WTC11 (cell line): ENCODE data around the gene KCTD21.

ENCODE experiments used
- ELF4 ChIP-seq: sonication (generic); formaldehyde crosslinking; IDR thresholded peaks from 2 replicates; pipeline ENCODE4 v1.8.1; 2022; ENCODE audit warnings: low read depth, mild to moderate bottlenecking, moderate library complexity, missing genetic modification reagents
- NFYB ChIP-seq: sonication (generic); formaldehyde crosslinking; conservative IDR thresholded peaks from 2 replicates; pipeline ENCODE4 v1.8.0; 2022; ENCODE audit warnings: low read depth, missing genetic modification reagents
- TCF7 ChIP-seq: sonication (generic); formaldehyde crosslinking; IDR thresholded peaks from 2 replicates; pipeline ENCODE4 v1.8.0; 2022; ENCODE audit warnings: mild to moderate bottlenecking, low read depth, missing genetic modification reagents, moderate library complexity
- TF ChIP-seq, protein P1 (sequence below): sonication (generic); formaldehyde crosslinking; conservative IDR thresholded peaks from 2 replicates; pipeline ENCODE4 v1.8.1; 2022; ENCODE audit warnings: mild to moderate bottlenecking, missing genetic modification reagents
- TF ChIP-seq, protein P2 (sequence below): sonication (generic); formaldehyde crosslinking; IDR thresholded peaks from 2 replicates; pipeline ENCODE4 v1.8.0; 2022; ENCODE audit warnings: mild to moderate bottlenecking, missing genetic modification reagents
- TF ChIP-seq, protein P3 (sequence below): fragments of 200-600 bp; IDR thresholded peaks from 2 replicates; pipeline ENCODE4 v1.8.0; 2022; ENCODE audit warnings: antibody characterized with exemption
- TF ChIP-seq, protein P4 (sequence below): sonication (generic); formaldehyde crosslinking; IDR thresholded peaks from 2 replicates; pipeline ENCODE4 v1.8.1; 2023; ENCODE audit warnings: mild to moderate bottlenecking, missing genetic modification reagents, moderate library complexity

DNA sequence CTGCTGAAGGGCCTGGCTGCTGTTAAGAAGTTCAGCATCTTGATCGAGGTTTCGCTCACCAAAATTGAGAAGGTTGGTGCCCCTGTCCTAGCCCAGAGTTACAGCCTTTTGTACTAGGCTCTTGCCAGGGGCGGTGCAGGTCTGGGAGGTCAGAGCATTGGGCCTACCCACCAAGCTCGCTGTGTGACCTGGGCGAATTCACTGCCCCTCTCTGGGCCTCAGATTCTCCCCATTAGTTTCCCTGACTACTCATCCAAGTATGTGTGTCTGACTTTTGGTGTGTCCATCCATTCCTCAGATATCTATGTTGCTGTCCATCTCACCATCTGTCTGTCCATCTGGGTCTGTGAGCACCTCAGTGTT, 11.2 kb upstream of the KCTD21 start:
- no peak for TF ChIP-seq NFYB (CRISPR knock-in tag)
- TF ChIP-seq, protein P1, sequence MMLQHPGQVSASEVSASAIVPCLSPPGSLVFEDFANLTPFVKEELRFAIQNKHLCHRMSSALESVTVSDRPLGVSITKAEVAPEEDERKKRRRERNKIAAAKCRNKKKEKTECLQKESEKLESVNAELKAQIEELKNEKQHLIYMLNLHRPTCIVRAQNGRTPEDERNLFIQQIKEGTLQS (CRISPR knock-in tag): no peak
- TF ChIP-seq, protein P2, sequence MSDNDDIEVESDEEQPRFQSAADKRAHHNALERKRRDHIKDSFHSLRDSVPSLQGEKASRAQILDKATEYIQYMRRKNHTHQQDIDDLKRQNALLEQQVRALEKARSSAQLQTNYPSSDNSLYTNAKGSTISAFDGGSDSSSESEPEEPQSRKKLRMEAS (CRISPR knock-in tag): no peak
- TF ChIP-seq, protein P3, sequence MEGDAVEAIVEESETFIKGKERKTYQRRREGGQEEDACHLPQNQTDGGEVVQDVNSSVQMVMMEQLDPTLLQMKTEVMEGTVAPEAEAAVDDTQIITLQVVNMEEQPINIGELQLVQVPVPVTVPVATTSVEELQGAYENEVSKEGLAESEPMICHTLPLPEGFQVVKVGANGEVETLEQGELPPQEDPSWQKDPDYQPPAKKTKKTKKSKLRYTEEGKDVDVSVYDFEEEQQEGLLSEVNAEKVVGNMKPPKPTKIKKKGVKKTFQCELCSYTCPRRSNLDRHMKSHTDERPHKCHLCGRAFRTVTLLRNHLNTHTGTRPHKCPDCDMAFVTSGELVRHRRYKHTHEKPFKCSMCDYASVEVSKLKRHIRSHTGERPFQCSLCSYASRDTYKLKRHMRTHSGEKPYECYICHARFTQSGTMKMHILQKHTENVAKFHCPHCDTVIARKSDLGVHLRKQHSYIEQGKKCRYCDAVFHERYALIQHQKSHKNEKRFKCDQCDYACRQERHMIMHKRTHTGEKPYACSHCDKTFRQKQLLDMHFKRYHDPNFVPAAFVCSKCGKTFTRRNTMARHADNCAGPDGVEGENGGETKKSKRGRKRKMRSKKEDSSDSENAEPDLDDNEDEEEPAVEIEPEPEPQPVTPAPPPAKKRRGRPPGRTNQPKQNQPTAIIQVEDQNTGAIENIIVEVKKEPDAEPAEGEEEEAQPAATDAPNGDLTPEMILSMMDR: no peak
- no peak for TF ChIP-seq TCF7
- no peak for TF ChIP-seq ELF4
- TF ChIP-seq, protein P4, sequence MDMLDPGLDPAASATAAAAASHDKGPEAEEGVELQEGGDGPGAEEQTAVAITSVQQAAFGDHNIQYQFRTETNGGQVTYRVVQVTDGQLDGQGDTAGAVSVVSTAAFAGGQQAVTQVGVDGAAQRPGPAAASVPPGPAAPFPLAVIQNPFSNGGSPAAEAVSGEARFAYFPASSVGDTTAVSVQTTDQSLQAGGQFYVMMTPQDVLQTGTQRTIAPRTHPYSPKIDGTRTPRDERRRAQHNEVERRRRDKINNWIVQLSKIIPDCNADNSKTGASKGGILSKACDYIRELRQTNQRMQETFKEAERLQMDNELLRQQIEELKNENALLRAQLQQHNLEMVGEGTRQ (CRISPR knock-in tag): no peak
